Kidney (tissue), 14 donors: Measurements from ENCODE around the gene VTI1A. TPM values are rescaled to one million over a fixed set of nuclear protein-coding genes. Genes with fewer than 3 reads are reported as not detected.
A peak's percentile ranks its signal among the peaks of the same experiment; 100 is the strongest.

Experiments
- DNase-seq, 5 donors: peaks; one replicate each; pipeline ENCODE4 v3.0.0-alpha.2; 2013 to 2020
- FAIRE-seq: peaks from 2 replicates; lab custom pipeline; 2012; peaks lifted over from hg19 to GRCh38; lab: Jason Lieb, UNC
- H3K27ac ChIP-seq, 2 donors: one replicate each; pipeline ENCODE4 v1.7.0; 2013; ENCODE audit warnings: low read depth in 2 of 2, low read length in 2 of 2, inconsistent platforms in 1 of 2
- H3K27me3 ChIP-seq: one replicate; pipeline ENCODE4 v1.7.1; 2013; ENCODE audit warnings: low read length, inconsistent platforms; ENCODE audit not compliant: control insufficient read depth, insufficient read depth
- H3K36me3 ChIP-seq, 3 donors: one replicate each; pipeline versions ENCODE4 v1.7.0 to v1.7.1; 2013; ENCODE audit warnings: low read length in 3 of 3, control low read depth in 1 of 3, inconsistent platforms in 1 of 3; ENCODE audit not compliant: insufficient read depth in 3 of 3, control insufficient read depth in 2 of 3
- H3K4me1 ChIP-seq, 3 donors: one replicate each; pipeline versions ENCODE4 v1.7.0 to v1.7.1; 2013; ENCODE audit warnings: low read length in 3 of 3, inconsistent platforms in 1 of 3, low read depth in 1 of 3; ENCODE audit not compliant: control insufficient read depth in 2 of 3, insufficient read depth in 2 of 3
- H3K4me3 ChIP-seq, 3 donors: one replicate each; pipeline versions ENCODE4 v1.7.0 to v1.8.1; 2013; ENCODE audit warnings: low read length in 3 of 3, control low read depth in 1 of 3, inconsistent platforms in 1 of 3
- H3K9ac ChIP-seq, 3 donors: one replicate each; pipeline versions ENCODE4 v1.7.0 to v1.7.1; 2013; ENCODE audit warnings: low read length in 3 of 3, control low read depth in 1 of 3, inconsistent platforms in 1 of 3
- H3K9me3 ChIP-seq, 3 donors: one replicate each; pipeline versions ENCODE4 v1.7.0 to v1.7.1; 2013; ENCODE audit warnings: low read length in 3 of 3, control low read depth in 1 of 3, inconsistent platforms in 1 of 3; ENCODE audit not compliant: control insufficient read depth in 2 of 3, insufficient read depth in 1 of 3
- intact Hi-C: fragments of 100-400 bp; cut with DNase I; formaldehyde crosslinking; loops from one replicate; pipeline ENCODE4 v1.11.1; 2022
- polyA plus RNA-seq: library from polyadenylated mRNA; stranded (reverse); fragments of 350-450 nt; fragmentation: Illumina TruSeq; extraction: RNeasy Lipid Tissue Mini Kit (QIAGEN cat#74804); gene quantifications from one replicate; pipeline ENCODE4 v1.2.3, GENCODE V29; 2014; ENCODE audit warnings: low read depth, low replicate concordance; ENCODE audit not compliant: insufficient read depth
- total RNA-seq: library from RNA; stranded (reverse); fragmentation: NEBNext Ultra II Directional; extraction: Animal tissue kit (Norgen Biotek cat#: 25700); gene quantifications from one replicate; pipeline ENCODE4 v1.2.1, GENCODE V29; 2021
- TF ChIP-seq, protein P1 (sequence below): IDR thresholded peaks from 3 replicates; pipeline ENCODE4 v1.5.1; 2012; ENCODE audit warnings: mild to moderate bottlenecking, moderate library complexity, borderline replicate concordance; ENCODE audit not compliant: insufficient read depth; ENCODE audit errors: extremely low read depth
- donor health status: control.
- donor health status: control.
- donor health status: control.
- donor health status: control.
- donor health status: control.
- donor health status: DM: yes; HTN: yes; CAD: no.
- donor health status: Normal renal cell carcinoma (clear cell type).

VTI1A gene
- total and polyA plus RNA-seq, 2 donors from 2014 or later = 9.2 to 41.8 TPM

DNA sequence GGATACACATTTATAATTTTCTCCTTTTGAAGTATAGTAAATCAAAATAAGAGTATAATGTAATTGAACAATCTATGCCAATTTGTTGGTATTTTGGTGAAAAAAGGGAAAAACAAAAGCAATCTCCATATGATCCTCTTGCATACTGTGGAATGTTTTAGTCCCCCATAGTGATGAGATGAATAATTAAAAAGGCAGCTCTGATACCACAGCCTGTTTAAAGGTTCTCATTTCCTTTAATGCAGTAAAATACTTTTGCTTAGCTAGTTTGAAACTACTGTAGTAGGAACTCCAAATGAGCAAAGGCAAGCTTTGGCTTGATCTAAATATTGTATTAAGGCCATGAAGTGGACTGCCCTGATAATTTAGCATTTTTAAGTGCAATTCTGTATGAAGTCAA lies 77.6 kb downstream of the VTI1A start:
- Histone ChIP-seq H3K27ac (no peak overlapping the region), H3K36me3 (no peaks in the 10 kb centered on the region), H3K9ac (no peak overlapping the region), H3K4me1 (no peaks in the 10 kb centered on the region), H3K4me3 (no peak overlapping the region), H3K27me3 (no peaks in the 10 kb centered on the region), H3K9me3 (no peaks in the 10 kb centered on the region)
- intact Hi-C loops = no loop called here
- DNase-seq = no peak
- TF ChIP-seq, protein P1, sequence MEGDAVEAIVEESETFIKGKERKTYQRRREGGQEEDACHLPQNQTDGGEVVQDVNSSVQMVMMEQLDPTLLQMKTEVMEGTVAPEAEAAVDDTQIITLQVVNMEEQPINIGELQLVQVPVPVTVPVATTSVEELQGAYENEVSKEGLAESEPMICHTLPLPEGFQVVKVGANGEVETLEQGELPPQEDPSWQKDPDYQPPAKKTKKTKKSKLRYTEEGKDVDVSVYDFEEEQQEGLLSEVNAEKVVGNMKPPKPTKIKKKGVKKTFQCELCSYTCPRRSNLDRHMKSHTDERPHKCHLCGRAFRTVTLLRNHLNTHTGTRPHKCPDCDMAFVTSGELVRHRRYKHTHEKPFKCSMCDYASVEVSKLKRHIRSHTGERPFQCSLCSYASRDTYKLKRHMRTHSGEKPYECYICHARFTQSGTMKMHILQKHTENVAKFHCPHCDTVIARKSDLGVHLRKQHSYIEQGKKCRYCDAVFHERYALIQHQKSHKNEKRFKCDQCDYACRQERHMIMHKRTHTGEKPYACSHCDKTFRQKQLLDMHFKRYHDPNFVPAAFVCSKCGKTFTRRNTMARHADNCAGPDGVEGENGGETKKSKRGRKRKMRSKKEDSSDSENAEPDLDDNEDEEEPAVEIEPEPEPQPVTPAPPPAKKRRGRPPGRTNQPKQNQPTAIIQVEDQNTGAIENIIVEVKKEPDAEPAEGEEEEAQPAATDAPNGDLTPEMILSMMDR = no peak
- FAIRE-seq = no peak

DNA sequence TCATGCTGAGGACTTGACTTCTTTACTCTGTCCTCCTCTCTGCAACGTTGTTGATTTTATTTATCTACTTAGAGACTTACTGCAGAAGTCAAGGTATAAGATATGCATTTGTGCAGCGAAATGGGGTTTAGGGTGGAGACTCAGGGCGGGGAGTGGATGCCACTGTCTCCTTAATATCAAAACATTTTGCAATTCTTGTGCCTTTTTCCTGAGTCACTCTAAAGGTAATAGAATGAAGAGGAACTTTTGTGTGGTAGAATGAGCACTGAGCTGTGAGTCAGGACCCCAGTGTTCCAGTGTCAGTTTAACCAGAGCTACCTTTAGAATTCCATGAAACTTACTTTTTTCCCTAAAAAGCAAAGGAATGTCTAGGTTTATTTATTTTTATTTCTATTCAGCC lies 78.2 kb downstream of the VTI1A start:
- Histone ChIP-seq H3K27ac (no peak overlapping the region), H3K4me3 (no peak overlapping the region), H3K4me1 (no peaks in the 10 kb centered on the region), H3K36me3 (no peaks in the 10 kb centered on the region), H3K9me3 (no peaks in the 10 kb centered on the region), H3K27me3 (no peaks in the 10 kb centered on the region), H3K9ac (no peak overlapping the region)
- DNase-seq = no peak
- intact Hi-C loops = no loop called here
- FAIRE-seq = no peak
- TF ChIP-seq, protein P1 = no peak

DNA sequence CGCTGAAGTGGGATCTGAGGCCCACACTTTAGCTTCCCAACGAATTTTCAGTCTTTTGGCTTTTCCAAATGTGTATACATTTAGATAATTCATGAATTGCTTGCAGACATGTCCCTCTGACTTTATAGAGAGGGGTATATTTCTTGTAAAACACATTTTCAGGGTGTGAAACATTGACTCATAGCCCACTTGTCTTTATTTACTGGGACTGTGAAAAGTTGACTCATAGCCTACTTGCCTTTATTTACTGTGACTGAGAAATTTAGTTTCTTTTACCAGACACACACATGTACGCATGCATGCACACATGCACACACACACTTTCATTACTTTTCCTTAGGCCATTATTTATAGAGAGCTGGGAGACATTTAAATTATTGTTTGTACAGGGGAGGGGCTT lies 79.1 kb downstream of the VTI1A start:
- intact Hi-C loops = no loop called here
- Histone ChIP-seq H3K9me3 (no peaks in the 10 kb centered on the region), H3K4me3 (no peak overlapping the region), H3K36me3 (no peaks in the 10 kb centered on the region), H3K27me3 (no peaks in the 10 kb centered on the region), H3K4me1 (no peaks in the 10 kb centered on the region), H3K27ac (no peak overlapping the region), H3K9ac (no peak overlapping the region)
- FAIRE-seq = no peak
- TF ChIP-seq, protein P1 = no peak
- DNase-seq = no peak

DNA sequence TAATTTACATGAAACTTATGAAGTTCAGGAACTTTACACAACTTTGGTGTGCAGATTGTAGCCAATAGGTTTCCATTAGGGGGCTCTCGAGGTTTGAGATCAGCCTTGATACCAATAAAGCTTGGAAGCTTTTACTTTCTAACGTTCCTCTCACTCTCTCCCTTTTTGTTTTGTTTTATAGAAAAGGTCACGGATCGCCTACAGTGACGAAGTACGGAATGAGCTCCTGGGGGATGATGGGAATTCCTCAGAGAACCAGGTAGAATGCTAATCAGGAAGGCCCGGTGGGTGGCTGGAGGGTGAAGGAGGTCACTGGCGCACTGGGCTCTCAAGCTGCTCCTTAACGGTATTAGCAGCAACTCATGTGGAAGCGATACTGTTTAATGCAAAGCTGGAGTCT lies 79.9 kb downstream of the VTI1A start:
- H3K4me3 ChIP-seq = peak overlapping the region in 2 of 3 donors; percentile 8 to 19
- TF ChIP-seq, protein P1 = no peak
- H3K9ac ChIP-seq = peak overlapping the region in 1 of 3 donors; percentile 13
- FAIRE-seq (no peak), DNase-seq (peak in 3 of 5 donors; percentile 16 to 45 (median 24))
- no peaks in the 10 kb centered on the region for H3K36me3 ChIP-seq
- no peaks in the 10 kb centered on the region for H3K27me3 ChIP-seq
- intact Hi-C loops = no loop called here
- no peaks in the 10 kb centered on the region for H3K9me3 ChIP-seq
- H3K27ac ChIP-seq = no peak overlapping the region
- no peaks in the 10 kb centered on the region for H3K4me1 ChIP-seq
